HepG2 (cell line): ENCODE measurements around the gene GRAMD4. TPM values are rescaled to one million over a fixed set of nuclear protein-coding genes. Genes with fewer than 3 reads are reported as not detected.

Experiments
- ATAC-seq: fragments of 200-7000 bp; cut with Tn5 transposase; 3 replicates; pipeline ENCODE4 v1.9.1; 2020; ENCODE audit warnings: mild to moderate bottlenecking, moderate library complexity
- BruUV-seq: library from RNA; stranded (reverse); fragments of 400-500 nt; replicated peaks from 2 replicates; lab custom pipeline; 2021; lab: Mats Ljungman, UMichigan
- CTCF ChIA-PET: fragments of 300-600 bp; formaldehyde crosslinking; extraction: SDS; loops from one replicate; lab custom pipeline; 2021; ENCODE audit warnings: low total read pairs, inconsistent platforms, low intra/inter-chr PET ratio; lab: Yijun Ruan, JAX
- POLR2A ChIA-PET: fragments of 350-600 bp; sonication (Branson Sonifier 250); formaldehyde crosslinking; loops from one replicate; lab custom pipeline; 2020; ENCODE audit warnings: antibody characterized with exemption, inconsistent platforms; lab: Yijun Ruan, JAX
- DNase-seq: peaks from one replicate; pipeline ENCODE4 v3.0.0-alpha.2; 2015; ENCODE audit warnings: low spot score
- FAIRE-seq: peaks from 3 replicates; lab custom pipeline; 2011; peaks lifted over from hg19 to GRCh38; lab: Jason Lieb, UNC
- H2AFZ ChIP-seq: one replicate; pipeline ENCODE4 v1.6.1; 2011; ENCODE audit warnings: low read length, inconsistent platforms
- H3K27ac ChIP-seq: fragments of 300-600 bp; 3 replicates; pipeline ENCODE4 v1.8.0; 2011; ENCODE audit warnings: mixed run types, mild to moderate bottlenecking, mixed read lengths, low read length, inconsistent platforms; ENCODE audit not compliant: insufficient read depth; ENCODE audit errors: extremely low read length
- H3K27me3 ChIP-seq, 2 experiments: fragments of 200-600 bp in 1 of 2; 2 replicates in 1 of 2; 3 replicates in 1 of 2; pipeline versions ENCODE4 v1.6.0 to v1.8.0; 2011; ENCODE audit warnings: low read length in 2 of 2, mild to moderate bottlenecking in 2 of 2, moderate library complexity in 2 of 2, inconsistent platforms in 1 of 2; ENCODE audit not compliant: insufficient read depth in 2 of 2, control insufficient read depth in 1 of 2
- H3K36me3 ChIP-seq, 2 experiments: fragments of 200-600 bp in 1 of 2; replicated peaks in 1 of 2; 2 replicates in 1 of 2; 3 replicates in 1 of 2; pipeline versions ENCODE4 v1.5.1 to v1.8.0; 2011; ENCODE audit warnings: low read length in 2 of 2, inconsistent platforms in 1 of 2; ENCODE audit not compliant: insufficient read depth in 2 of 2, control insufficient read depth in 1 of 2
- H3K4me1 ChIP-seq: 2 replicates; pipeline ENCODE4 v1.5.1; 2012; ENCODE audit warnings: low read length, inconsistent platforms; ENCODE audit not compliant: insufficient read depth
- H3K4me2 ChIP-seq: 2 replicates; pipeline ENCODE4 v1.6.0; 2011; ENCODE audit warnings: low read depth, low read length, inconsistent platforms
- H3K4me3 ChIP-seq, 3 experiments: fragments of 200-600 bp in 1 of 3; sonication (generic), shearing (Covaris generic) in 1 of 3; replicated peaks in 1 of 3; 2 replicates each; pipeline ENCODE4 v1.5.1; 2011 to 2016; ENCODE audit warnings: low read length in 3 of 3, inconsistent platforms in 2 of 3, low read depth in 2 of 3, mild to moderate bottlenecking in 2 of 3, control low read depth in 1 of 3, mixed read lengths in 1 of 3; ENCODE audit not compliant: insufficient read depth in 1 of 3
- H3K79me2 ChIP-seq: one replicate; pipeline ENCODE4 v1.6.1; 2011; ENCODE audit warnings: low read length, inconsistent platforms; ENCODE audit not compliant: insufficient read depth
- H3K9ac ChIP-seq: 2 replicates; pipeline ENCODE4 v1.6.0; 2011; ENCODE audit warnings: mild to moderate bottlenecking, low read depth, low read length, inconsistent platforms; ENCODE audit not compliant: insufficient read depth
- H3K9me3 ChIP-seq: 2 replicates; pipeline ENCODE4 v1.5.1; 2012; ENCODE audit warnings: mild to moderate bottlenecking, low read length
- H4K20me1 ChIP-seq: 2 replicates; pipeline ENCODE4 v1.6.0; 2011; ENCODE audit warnings: inconsistent platforms, mild to moderate bottlenecking, low read length, moderate library complexity; ENCODE audit not compliant: insufficient read depth
- ELF1 ChIP-seq: sonication (generic); formaldehyde crosslinking; IDR thresholded peaks from 2 replicates; pipeline ENCODE4 v1.4.0; 2020; ENCODE audit warnings: missing genetic modification reagents
- FOSL2 ChIP-seq: sonication (generic); formaldehyde crosslinking; IDR thresholded peaks from 2 replicates; pipeline ENCODE4 v1.4.0; 2020; ENCODE audit warnings: missing genetic modification reagents
- HOXA3 ChIP-seq: sonication (generic); formaldehyde crosslinking; IDR thresholded peaks from 2 replicates; pipeline ENCODE4 v1.5.0; 2020; ENCODE audit warnings: missing genetic modification reagents
- MED13 ChIP-seq: sonication (generic); formaldehyde crosslinking; IDR thresholded peaks from 2 replicates; pipeline ENCODE4 v1.5.0; 2020; ENCODE audit warnings: missing genetic modification reagents
- POGK ChIP-seq: sonication (generic); formaldehyde crosslinking; conservative IDR thresholded peaks from 2 replicates; pipeline ENCODE4 v1.8.0; 2022; ENCODE audit warnings: mild to moderate bottlenecking, moderate library complexity, missing genetic modification reagents
- SP2 ChIP-seq: sonication (generic); formaldehyde crosslinking; IDR thresholded peaks from 2 replicates; pipeline ENCODE4 v1.5.1; 2020; ENCODE audit warnings: mild to moderate bottlenecking, missing genetic modification reagents
- SPEN ChIP-seq: sonication (generic); formaldehyde crosslinking; IDR thresholded peaks from 2 replicates; pipeline ENCODE4 v1.5.1; 2020; ENCODE audit warnings: low read depth, mild to moderate bottlenecking, missing genetic modification reagents
- ZBTB10 ChIP-seq: sonication (generic); formaldehyde crosslinking; IDR thresholded peaks from 2 replicates; pipeline ENCODE4 v1.4.0; 2020; ENCODE audit warnings: missing genetic modification reagents, borderline replicate concordance
- ZBTB14 ChIP-seq: sonication (generic); formaldehyde crosslinking; IDR thresholded peaks from 2 replicates; pipeline ENCODE4 v1.4.0; 2020; ENCODE audit warnings: missing genetic modification reagents
- ZFP36 ChIP-seq: fragments of 150-350 bp; IDR thresholded peaks from 2 replicates; pipeline ENCODE4 v1.6.1; 2018; ENCODE audit warnings: borderline replicate concordance, low read length, low read depth; ENCODE audit not compliant: partially characterized antibody
- ZFP37 ChIP-seq: sonication (generic); formaldehyde crosslinking; IDR thresholded peaks from 2 replicates; pipeline ENCODE4 v1.4.0; 2020; ENCODE audit warnings: missing genetic modification reagents, borderline replicate concordance
- ZNF296 ChIP-seq: sonication (generic); formaldehyde crosslinking; conservative IDR thresholded peaks from 2 replicates; pipeline ENCODE4 v1.5.0; 2020; ENCODE audit warnings: mild to moderate bottlenecking, missing genetic modification reagents
- ZNF687 ChIP-seq: sonication (generic); formaldehyde crosslinking; IDR thresholded peaks from 2 replicates; pipeline ENCODE4 v1.5.1; 2020; ENCODE audit warnings: mild to moderate bottlenecking, missing genetic modification reagents, moderate library complexity
- ZNF780A ChIP-seq: sonication (generic); formaldehyde crosslinking; IDR thresholded peaks from 2 replicates; pipeline ENCODE4 v1.8.0; 2022; ENCODE audit warnings: mild to moderate bottlenecking, missing genetic modification reagents, moderate library complexity
- WGBS: methylation state at CpG from one replicate; pipeline ENCODE4 v1.1.6; 2017; ENCODE audit warnings: low lambda C conversion rate; 5-methylcytosine and 5-hydroxymethylcytosine counted together
- in situ Hi-C: cut with HindIII; loops from 2 replicates; pipeline ENCODE4 v1.10.0; 2017; ENCODE audit warnings: low pct_unique_long_range_greater_than_20kb; ENCODE audit not compliant: extremely low pct_ligation_motif_present
- intact Hi-C: fragments of 100-400 bp; cut with micrococcal nuclease; formaldehyde crosslinking; loops from one replicate; pipeline ENCODE4 v1.10.0; 2022; ENCODE audit not compliant: unreplicated experiment
- polyA plus RNA-seq, 8 experiments: library from polyadenylated mRNA; depleted of rRNA in 3 of 8; stranded (reverse) in 7 of 8; unstranded in 1 of 8; fragments of >200 nt; fragmentation: Illumina TruSeq in 4 of 8; extraction: Trizol in 4 of 8; gene quantifications; 2 replicates each; pipeline versions ENCODE4 v1.2.1 to v1.2.3, GENCODE V29; 2011 to 2016; ENCODE audit warnings: low read depth in 4 of 8, missing spikeins in 1 of 8, mixed read lengths in 1 of 8; ENCODE audit not compliant: insufficient read depth in 1 of 8
- total RNA-seq, 5 experiments: library from RNA; depleted of rRNA; stranded (reverse); fragments of >200 nt; fragmentation: Illumina TruSeq; extraction: Trizol; gene quantifications; 2 replicates each; pipeline ENCODE4 v1.2.3, GENCODE V29; 2016; ENCODE audit warnings: low read depth in 1 of 5

The GRAMD4 gene
- total and polyA plus RNA-seq, 2 of the 13 experiments (the other 11 are each of a cell fraction or from before 2014, with no cell fraction given) = 15.2 to 15.7 TPM

GRCh38 chr22:46604306-46604690, 15.9 kb upstream of the GRAMD4 start:
- H3K4me2 ChIP-seq = no peak overlapping the region
- no peaks in the 10 kb centered on the region for H3K27me3 ChIP-seq
- no peaks in the 10 kb centered on the region; a peak in 1 of 5 replicates for H3K36me3 ChIP-seq
- FAIRE-seq (no peak), ATAC-seq (no peak), DNase-seq (no peak)
- no peak overlapping the region for H3K27ac ChIP-seq
- intact Hi-C loops = no loop called here
- POLR2A ChIA-PET = no interaction called here
- H3K4me3 ChIP-seq = no peak overlapping the region
- no TSS peak for BruUV-seq
- no peak overlapping the region for H2AFZ ChIP-seq
- WGBS = 93% methylated on average over 8 of the region's 8 CpGs
- in situ Hi-C loops = no loop called here
- no peaks in the 10 kb centered on the region; the same call in 1 of the 2 replicates for H4K20me1 ChIP-seq
- CTCF ChIA-PET = no interaction called here
- no peaks in the 10 kb centered on the region for H3K79me2 ChIP-seq
- H3K4me1 ChIP-seq = peaks cover 22% of the 10 kb centered on the region
- no peaks in the 10 kb centered on the region for H3K9me3 ChIP-seq
- no peak overlapping the region for H3K9ac ChIP-seq
- TF ChIP-seq ZBTB10 (CRISPR knock-in tag) = no peak
- no peak for TF ChIP-seq MED13
- no peak for TF ChIP-seq ZNF780A (CRISPR knock-in tag)
- TF ChIP-seq ZNF687 (CRISPR knock-in tag) = no peak
- TF ChIP-seq SPEN (CRISPR knock-in tag) = no peak
- no peak for TF ChIP-seq ZNF296 (CRISPR knock-in tag)
- no peak for TF ChIP-seq ZFP37 (CRISPR knock-in tag)
- no peak for TF ChIP-seq ZBTB14
- no peak for TF ChIP-seq ELF1 (CRISPR knock-in tag)
- no peak for TF ChIP-seq POGK (CRISPR knock-in tag)
- no peak for TF ChIP-seq ZFP36
- no peak for TF ChIP-seq FOSL2 (CRISPR knock-in tag)
- no peak for TF ChIP-seq HOXA3 (CRISPR knock-in tag)
- no peak for TF ChIP-seq SP2 (CRISPR knock-in tag)
